Activated naive CD8-positive, alpha-beta T cell (primary cell): ENCODE results near the gene DYNLT5.
"Not testable (repeated sequence)": the region's sequence is repeated elsewhere in the genome, so short reads cannot be mapped to it uniquely, and the experiment has no call there.

ENCODE experiments used
- H3K27ac Mint-ChIP-seq: one replicate; pipeline ENCODE4 v1.8.0; 2021; ENCODE audit warnings: mixed read lengths
- H3K27me3 Mint-ChIP-seq: one replicate; pipeline ENCODE4 v1.8.0; 2021; ENCODE audit warnings: mixed read lengths
- H3K36me3 Mint-ChIP-seq: one replicate; pipeline ENCODE4 v1.8.0; 2021; ENCODE audit warnings: mixed read lengths
- H3K4me1 Mint-ChIP-seq: one replicate; pipeline ENCODE4 v1.8.0; 2021; ENCODE audit warnings: low read depth, mixed read lengths
- H3K4me3 Mint-ChIP-seq: one replicate; pipeline ENCODE4 v1.8.0; 2021; ENCODE audit warnings: mild to moderate bottlenecking, mixed read lengths
- H3K9me3 Mint-ChIP-seq: one replicate; pipeline ENCODE4 v1.8.0; 2021; ENCODE audit warnings: low read depth, mixed read lengths

DYNLT5 gene

GRCh38 chr1:66767626-66768025 lies 15.4 kb downstream of the DYNLT5 start:
- Mint-ChIP-seq H3K4me3 (no peak overlapping the region), H3K4me1 (peaks cover 31% of the 10 kb centered on the region), H3K36me3 (no peaks in the 10 kb centered on the region), H3K27ac (no peak overlapping the region), H3K27me3 (no peaks in the 10 kb centered on the region), H3K9me3 (no peaks in the 10 kb centered on the region)

GRCh38 chr1:66768965-66769364 lies 16.7 kb downstream of the DYNLT5 start:
- H3K27ac Mint-ChIP-seq: peak overlapping the region; percentile 28
- peaks cover 31% of the 10 kb centered on the region for H3K4me1 Mint-ChIP-seq
- no peaks in the 10 kb centered on the region for H3K9me3 Mint-ChIP-seq
- peak overlapping the region; percentile 8 for H3K4me3 Mint-ChIP-seq
- no peaks in the 10 kb centered on the region for H3K36me3 Mint-ChIP-seq
- no peaks in the 10 kb centered on the region for H3K27me3 Mint-ChIP-seq

DNA sequence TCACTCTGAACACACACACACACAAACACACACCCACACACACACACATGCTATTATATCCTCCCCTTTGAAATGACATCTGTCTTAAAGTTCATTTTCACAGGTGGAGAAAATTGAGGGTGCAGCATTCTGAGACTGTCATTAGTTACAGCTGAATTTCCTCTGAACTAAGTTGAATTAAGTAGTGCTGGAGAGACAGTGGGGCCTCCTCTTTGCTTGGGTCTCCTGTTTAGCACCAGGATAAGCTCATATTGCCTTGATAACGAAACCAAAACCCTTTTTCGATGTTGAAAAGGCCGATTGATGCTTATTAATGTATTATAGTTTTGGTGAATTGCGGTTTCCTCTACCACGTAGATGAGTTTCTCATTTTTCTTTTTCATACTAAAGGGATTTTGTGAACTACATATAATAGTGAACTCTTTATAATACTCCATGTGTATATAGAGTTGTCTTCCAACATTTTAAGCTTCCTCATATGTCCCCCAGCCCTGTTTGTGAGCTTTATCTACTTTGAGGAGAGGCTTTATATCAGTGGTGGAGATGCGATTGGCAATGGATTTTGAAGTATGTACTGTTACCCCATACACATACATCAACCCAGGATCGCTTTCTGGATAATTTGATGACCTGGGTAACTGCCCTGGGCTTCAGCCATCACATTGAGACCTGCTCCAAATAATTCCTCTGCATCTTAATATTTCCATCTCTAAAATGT lies 17.4 kb downstream of the DYNLT5 start:
- Mint-ChIP-seq H3K9me3 (no peaks in the 10 kb centered on the region), H3K27ac (no peak overlapping the region), H3K36me3 (no peaks in the 10 kb centered on the region), H3K27me3 (no peaks in the 10 kb centered on the region), H3K4me1 (peaks cover 31% of the 10 kb centered on the region), H3K4me3 (peak overlapping the region; percentile 63)

- no peaks in the 10 kb centered on the region for H3K9me3 Mint-ChIP-seq
- peak overlapping the region; percentile 63 for H3K4me3 Mint-ChIP-seq
- H3K4me1 Mint-ChIP-seq: peaks cover 31% of the 10 kb centered on the region
- H3K36me3 Mint-ChIP-seq: no peaks in the 10 kb centered on the region
- H3K27me3 Mint-ChIP-seq: no peaks in the 10 kb centered on the region
- peak overlapping the region; percentile 62 for H3K27ac Mint-ChIP-seq
Observed at GRCh38 chr1:66770240-66770639, 18.0 kb downstream of the DYNLT5 start.

DNA sequence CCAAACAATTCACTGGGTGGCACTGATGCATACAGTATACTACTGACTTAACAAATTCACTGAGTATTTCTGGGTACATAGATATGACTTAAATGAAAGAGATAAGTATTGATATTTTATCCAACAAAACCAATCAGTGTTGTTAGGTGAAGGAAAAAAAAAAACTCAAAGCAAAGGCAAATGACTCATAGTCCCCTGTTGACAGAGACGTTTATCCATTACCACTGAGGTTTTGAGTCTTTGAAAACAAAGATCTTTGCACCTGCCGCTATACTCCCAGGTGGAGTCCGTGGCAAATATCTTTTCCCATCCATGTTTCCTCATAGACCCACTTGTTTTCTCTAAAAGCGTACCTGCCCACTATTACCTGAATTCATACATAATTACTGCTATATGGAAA lies 18.4 kb downstream of the DYNLT5 start:
- Mint-ChIP-seq H3K4me1 (peaks cover 31% of the 10 kb centered on the region), H3K4me3 (peak overlapping the region; percentile 48), H3K27me3 (no peaks in the 10 kb centered on the region), H3K36me3 (no peaks in the 10 kb centered on the region), H3K9me3 (no peaks in the 10 kb centered on the region), H3K27ac (no peak overlapping the region)

DNA sequence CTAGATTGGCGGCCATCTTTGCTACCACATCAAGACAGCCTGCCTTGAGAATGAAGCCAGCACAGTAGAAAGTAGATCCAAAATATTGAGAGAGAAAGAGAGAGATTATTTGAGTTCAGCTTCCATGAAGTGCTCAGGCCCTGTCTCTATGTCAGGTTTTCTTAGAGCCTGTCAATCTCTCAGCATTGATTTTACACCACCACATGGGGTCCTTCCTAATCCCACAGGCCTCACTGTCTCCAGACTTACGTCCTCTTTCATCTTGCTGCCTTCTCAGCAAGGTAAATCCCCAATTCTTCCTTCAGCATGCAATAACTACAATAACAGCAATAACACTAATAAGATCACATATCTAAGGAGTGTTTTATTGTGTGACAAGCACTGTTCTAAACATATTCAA lies 21.0 kb downstream of the DYNLT5 start:
- Mint-ChIP-seq H3K4me3 (no peak overlapping the region), H3K4me1 (peaks cover 28% of the 10 kb centered on the region), H3K36me3 (no peaks in the 10 kb centered on the region), H3K27me3 (no peaks in the 10 kb centered on the region), H3K9me3 (no peaks in the 10 kb centered on the region), H3K27ac (no peak overlapping the region)

DNA sequence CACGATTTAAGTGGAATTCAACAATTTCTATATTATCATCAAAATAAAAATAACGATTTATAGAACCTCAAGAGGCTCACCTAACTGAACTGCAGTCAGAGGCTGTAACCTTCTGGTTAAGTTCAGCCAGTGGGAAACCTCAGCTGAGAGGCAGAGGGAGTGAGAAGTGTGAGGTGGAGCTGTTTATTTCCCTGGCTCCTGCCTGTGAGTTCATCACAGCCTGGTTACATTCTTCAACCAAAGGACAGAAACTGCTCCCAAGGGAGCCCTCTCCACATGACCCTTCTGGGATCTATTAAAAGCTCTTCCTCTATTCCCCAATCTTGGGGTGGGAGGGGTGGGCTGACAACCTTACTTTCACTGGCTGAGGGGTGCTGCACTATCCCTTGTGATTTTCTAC lies 22.2 kb downstream of the DYNLT5 start:
- Mint-ChIP-seq H3K27ac (no peak overlapping the region), H3K9me3 (no peaks in the 10 kb centered on the region), H3K36me3 (no peaks in the 10 kb centered on the region), H3K27me3 (no peaks in the 10 kb centered on the region), H3K4me3 (no peak overlapping the region), H3K4me1 (peaks cover 19% of the 10 kb centered on the region)

- Mint-ChIP-seq H3K4me1 (peaks cover 7% of the 10 kb centered on the region), H3K27ac (no peak overlapping the region), H3K27me3 (no peaks in the 10 kb centered on the region), H3K36me3 (no peaks in the 10 kb centered on the region), H3K9me3 (no peaks in the 10 kb centered on the region), H3K4me3 (no peak overlapping the region)
Observed at GRCh38 chr1:66775646-66776045, 23.4 kb downstream of the DYNLT5 start.

GRCh38 chr1:66777831-66778230 lies 25.6 kb downstream of the DYNLT5 start:
- Mint-ChIP-seq H3K36me3 (no peaks in the 10 kb centered on the region), H3K9me3 (no peaks in the 10 kb centered on the region), H3K4me3 (no peak overlapping the region), H3K27ac (no peak overlapping the region), H3K4me1 (no peaks in the 10 kb centered on the region), H3K27me3 (no peaks in the 10 kb centered on the region)

- H3K27me3 Mint-ChIP-seq: no peaks in the 10 kb centered on the region
- H3K9me3 Mint-ChIP-seq: no peaks in the 10 kb centered on the region
- H3K36me3 Mint-ChIP-seq: no peaks in the 10 kb centered on the region
- H3K4me3 Mint-ChIP-seq: no peak overlapping the region
- no peaks in the 10 kb centered on the region for H3K4me1 Mint-ChIP-seq
- H3K27ac Mint-ChIP-seq: no peak overlapping the region
Observed at GRCh38 chr1:66778266-66778665, 26.0 kb downstream of the DYNLT5 start.

GRCh38 chr1:66778969-66779368 lies 26.7 kb downstream of the DYNLT5 start:
- no peaks in the 10 kb centered on the region for H3K36me3 Mint-ChIP-seq
- H3K4me1 Mint-ChIP-seq: no peaks in the 10 kb centered on the region
- no peaks in the 10 kb centered on the region for H3K27me3 Mint-ChIP-seq
- no peaks in the 10 kb centered on the region for H3K9me3 Mint-ChIP-seq
- no peak overlapping the region for H3K27ac Mint-ChIP-seq
- H3K4me3 Mint-ChIP-seq: no peak overlapping the region

- no peaks in the 10 kb centered on the region for H3K9me3 Mint-ChIP-seq
- no peak overlapping the region for H3K27ac Mint-ChIP-seq
- no peaks in the 10 kb centered on the region for H3K4me1 Mint-ChIP-seq
- no peaks in the 10 kb centered on the region for H3K27me3 Mint-ChIP-seq
- no peaks in the 10 kb centered on the region for H3K36me3 Mint-ChIP-seq
- H3K4me3 Mint-ChIP-seq: no peak overlapping the region
Observed at GRCh38 chr1:66779475-66780078, 27.3 kb downstream of the DYNLT5 start.

DNA sequence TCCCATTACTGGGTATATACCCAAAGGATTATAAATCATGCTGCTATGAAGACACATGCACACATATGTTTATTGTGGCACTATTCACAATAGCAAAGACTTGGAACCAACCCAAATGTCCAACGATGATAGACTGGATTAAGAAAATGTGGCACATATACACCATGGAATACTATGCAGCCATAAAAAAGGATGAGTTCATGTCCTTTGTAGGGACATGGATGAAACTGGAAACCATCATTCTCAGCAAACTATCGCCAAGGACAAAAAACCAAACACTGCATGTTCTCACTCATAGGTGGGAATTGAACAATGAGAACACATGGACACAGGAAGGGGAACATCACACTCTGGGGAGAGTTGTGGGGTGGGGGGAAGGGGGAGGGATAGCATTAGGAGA lies 33.5 kb downstream of the DYNLT5 start:
- H3K27ac Mint-ChIP-seq, H3K9me3 Mint-ChIP-seq, H3K36me3 Mint-ChIP-seq, H3K27me3 Mint-ChIP-seq, H3K4me3 Mint-ChIP-seq: not testable (repeated sequence)
- peaks cover 25% of the 10 kb centered on the region for H3K4me1 Mint-ChIP-seq

GRCh38 chr1:66787641-66788040 lies 35.4 kb downstream of the DYNLT5 start:
- H3K27me3 Mint-ChIP-seq: no peaks in the 10 kb centered on the region
- H3K4me1 Mint-ChIP-seq: peaks cover 28% of the 10 kb centered on the region
- H3K36me3 Mint-ChIP-seq: no peaks in the 10 kb centered on the region
- no peaks in the 10 kb centered on the region for H3K9me3 Mint-ChIP-seq
- H3K4me3 Mint-ChIP-seq: peak overlapping the region; percentile 76
- H3K27ac Mint-ChIP-seq: peak overlapping the region; percentile 82

- Mint-ChIP-seq H3K36me3 (no peaks in the 10 kb centered on the region), H3K9me3 (no peaks in the 10 kb centered on the region), H3K27ac (peak overlapping the region; percentile 82), H3K4me1 (peaks cover 28% of the 10 kb centered on the region), H3K27me3 (no peaks in the 10 kb centered on the region), H3K4me3 (peak overlapping the region; percentile 76)
Observed at GRCh38 chr1:66788231-66788939, 36.1 kb downstream of the DYNLT5 start.
